Measurements from ENCODE around the gene D2HGDH.
"Not testable (repeated sequence)": the region's sequence is repeated elsewhere in the genome, so short reads cannot be mapped to it uniquely, and the experiment has no call there.

D2HGDH gene

GRCh38 chr2:241811201-241811951, 76.9 kb downstream of the D2HGDH start:
- DNase-seq, result no peak

GRCh38 chr2:241811952-241812729, 77.7 kb downstream of the D2HGDH start:
- DNase-seq, result no peak

GRCh38 chr2:241812730-241813643, 78.6 kb downstream of the D2HGDH start:
- DNase-seq, result no peak

DNA sequence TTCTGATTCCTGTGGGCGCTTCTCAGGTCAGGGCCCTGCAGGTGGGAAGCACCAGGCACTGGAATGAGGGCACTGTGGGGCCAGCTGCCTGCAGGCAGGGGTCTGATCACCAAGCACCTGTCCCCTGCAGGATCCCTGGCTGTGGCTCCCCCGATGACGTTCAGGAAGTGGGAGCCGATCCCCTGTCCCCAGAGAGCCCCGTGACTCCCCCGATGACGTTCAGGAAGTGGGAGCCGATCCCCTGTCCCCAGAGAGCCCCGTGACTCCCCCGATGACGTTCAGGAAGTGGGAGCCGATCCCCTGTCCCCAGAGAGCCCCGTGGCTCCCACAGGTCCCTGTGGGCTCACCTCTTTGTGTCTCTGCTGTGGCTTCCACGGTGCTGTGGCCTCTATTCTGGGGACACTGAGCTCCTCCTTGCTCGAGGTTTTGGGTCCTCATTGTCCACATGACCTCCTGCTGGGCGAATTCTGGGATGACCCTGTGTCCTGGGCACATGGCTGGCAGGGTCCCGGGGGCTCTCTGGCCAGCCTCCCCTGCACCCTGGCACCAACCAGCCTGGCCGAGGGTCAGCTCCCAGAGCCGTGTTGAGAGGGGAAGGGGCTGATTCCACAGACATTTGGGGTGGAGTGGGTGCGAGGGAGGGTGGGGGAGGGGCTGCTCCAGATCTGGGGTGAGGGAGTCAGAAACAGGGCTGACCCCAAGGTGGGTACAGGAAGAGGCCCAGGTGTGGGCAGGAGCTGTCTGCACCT, 79.4 kb downstream of the D2HGDH start:
- DNase-seq, result no peak

DNA sequence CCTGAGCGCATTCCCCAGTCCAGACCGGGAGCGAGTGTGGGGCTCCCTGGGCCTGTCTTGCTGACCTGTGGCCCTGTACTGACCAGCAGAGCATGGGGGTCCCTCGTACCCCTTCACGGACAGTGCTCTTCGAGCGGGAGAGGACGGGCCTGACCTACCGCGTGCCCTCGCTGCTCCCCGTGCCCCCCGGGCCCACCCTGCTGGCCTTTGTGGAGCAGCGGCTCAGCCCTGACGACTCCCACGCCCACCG, 79.9 kb downstream of the D2HGDH start:
- no peak for DNase-seq

DNA sequence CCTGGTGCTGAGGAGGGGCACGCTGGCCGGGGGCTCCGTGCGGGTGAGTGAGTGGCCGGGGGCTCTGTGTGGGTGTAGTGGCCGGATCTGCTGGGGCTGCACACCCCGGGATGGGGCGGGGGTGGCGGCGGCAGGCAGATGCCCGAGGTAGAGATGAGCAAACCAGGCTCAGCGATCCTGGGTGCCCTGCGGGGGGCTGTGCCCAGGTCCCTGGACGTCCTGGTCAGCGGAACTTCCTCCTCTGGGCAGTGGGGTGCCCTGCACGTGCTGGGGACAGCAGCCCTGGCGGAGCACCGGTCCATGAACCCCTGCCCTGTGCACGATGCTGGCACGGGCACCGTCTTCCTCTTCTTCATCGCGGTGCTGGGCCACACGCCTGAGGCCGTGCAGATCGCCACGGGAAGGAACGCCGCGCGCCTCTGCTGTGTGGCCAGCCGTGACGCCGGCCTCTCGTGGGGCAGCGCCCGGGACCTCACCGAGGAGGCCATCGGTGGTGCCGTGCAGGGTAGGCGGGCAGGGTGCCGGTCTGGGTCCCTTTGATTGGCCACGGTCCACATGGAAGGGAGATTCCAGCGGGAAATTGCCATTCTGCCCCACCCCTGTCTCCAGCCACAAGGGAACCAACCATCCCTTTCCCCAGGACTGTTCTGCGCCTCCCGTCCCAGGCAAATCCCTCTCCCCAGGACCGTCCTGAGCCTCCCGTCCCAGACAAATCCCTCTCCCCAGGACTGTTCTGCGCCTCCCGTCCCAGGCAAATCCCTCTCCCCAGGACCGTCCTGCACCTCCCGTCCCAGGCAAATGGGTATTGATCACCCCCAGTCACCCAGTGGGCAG, 80.4 kb downstream of the D2HGDH start:
- no peak for DNase-seq

DNA sequence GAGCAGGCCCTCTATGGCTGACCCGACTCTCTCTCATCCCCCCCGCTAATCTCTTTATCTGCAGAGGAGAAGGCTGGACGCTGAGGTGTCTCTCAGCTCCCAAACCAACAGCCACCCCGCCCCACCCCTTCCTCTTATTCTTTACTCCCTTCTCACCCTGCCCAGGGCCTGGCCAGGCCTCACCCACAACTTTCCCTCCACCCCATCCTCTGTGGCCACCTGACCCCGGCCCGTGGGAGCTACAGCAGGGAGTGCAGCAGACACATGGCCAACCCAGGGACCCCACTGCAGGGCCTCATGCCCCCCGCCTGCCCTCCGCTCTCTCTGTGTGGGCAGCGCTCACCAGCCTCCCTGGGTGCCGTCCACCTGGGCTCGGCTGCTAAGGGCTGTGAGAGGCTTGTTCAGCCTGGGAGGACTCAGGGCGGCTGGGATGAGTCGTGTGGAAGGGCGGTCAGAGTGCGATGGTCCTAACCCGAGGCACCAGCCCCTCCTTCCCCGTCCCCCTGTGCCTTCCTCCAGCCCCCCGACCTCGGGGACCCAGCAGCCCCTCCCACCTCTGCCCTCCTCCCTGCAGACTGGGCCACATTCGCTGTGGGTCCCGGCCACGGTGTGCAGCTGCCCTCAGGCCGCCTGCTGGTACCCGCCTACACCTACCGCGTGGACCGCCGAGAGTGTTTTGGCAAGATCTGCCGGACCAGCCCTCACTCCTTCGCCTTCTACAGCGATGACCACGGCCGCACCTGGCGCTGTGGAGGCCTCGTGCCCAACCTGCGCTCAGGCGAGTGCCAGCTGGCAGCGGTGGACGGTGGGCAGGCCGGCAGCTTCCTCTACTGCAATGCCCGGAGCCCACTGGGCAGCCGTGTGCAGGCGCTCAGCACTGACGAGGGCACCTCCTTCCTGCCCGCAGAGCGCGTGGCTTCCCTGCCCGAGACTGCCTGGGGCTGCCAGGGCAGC, 81.3 kb downstream of the D2HGDH start:
- DNase-seq, result no peak

DNA sequence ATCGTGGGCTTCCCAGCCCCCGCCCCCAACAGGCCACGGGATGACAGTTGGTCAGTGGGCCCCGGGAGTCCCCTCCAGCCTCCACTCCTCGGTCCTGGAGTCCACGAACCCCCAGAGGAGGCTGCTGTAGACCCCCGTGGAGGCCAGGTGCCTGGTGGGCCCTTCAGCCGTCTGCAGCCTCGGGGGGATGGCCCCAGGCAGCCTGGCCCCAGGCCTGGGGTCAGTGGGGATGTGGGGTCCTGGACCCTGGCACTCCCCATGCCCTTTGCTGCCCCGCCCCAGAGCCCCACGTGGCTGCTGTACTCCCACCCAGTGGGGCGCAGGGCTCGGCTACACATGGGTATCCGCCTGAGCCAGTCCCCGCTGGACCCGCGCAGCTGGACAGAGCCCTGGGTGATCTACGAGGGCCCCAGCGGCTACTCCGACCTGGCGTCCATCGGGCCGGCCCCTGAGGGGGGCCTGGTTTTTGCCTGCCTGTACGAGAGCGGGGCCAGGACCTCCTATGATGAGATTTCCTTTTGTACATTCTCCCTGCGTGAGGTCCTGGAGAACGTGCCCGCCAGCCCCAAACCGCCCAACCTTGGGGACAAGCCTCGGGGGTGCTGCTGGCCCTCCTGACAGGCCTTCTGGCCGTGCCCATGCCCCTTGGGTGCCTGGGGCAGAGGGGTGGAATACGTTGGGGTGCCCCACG, 82.1 kb downstream of the D2HGDH start:
- no peak for DNase-seq

DNA sequence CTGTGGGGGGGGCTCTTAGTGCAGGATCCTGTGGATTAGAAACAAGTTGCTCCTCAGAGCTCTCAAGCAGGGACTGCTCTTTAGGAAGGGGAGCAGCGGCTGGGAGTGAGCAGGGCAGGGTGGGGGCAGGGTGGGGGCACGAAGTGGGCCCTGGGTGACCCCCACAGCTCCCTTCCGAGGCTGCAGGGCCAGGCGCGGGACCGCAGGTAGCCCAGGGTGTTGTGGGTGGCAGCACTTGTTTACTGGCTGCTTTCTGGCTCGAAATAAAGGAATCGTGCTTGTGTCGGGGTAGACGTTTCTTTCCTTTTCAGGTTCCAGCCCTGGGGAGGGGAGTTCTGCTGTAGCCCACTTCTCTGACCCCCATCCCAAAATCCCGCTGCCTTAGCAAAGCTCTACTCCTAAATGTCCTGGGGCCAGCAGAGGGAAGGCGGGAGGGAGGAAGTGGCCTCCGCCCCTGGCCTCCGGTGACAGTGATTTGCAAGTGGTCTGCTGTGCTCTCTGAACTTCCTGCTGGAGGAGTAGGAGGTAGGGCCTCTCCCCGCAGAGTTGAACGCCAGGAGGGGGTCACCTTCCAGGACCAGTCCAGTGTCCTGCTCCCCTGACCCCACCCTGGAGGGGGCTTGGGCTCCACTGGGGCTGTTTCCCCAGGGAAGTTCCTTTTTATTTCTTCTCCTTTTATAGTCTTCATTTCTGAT, 82.8 kb downstream of the D2HGDH start:
- no peak for DNase-seq

DNA sequence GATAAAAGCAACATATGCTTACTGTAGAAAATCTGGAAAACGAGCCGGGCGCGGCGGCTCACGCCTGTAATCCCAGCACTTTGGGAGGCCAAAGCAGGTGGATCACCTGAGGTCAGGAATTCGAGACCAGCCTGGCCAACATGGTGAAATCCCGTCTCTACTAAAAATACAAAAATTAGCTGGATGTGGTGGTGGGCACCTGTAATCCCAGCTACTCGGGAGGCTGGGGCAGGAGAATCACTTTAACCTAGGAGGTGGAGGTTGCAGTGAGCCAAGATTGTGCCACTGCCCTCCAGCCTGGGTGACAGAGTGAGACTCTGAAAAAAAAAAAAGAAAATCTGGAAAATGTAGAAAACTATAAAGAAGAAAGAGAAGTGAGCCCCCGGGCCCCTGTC, 83.4 kb downstream of the D2HGDH start:
- DNase-seq, result not testable (repeated sequence)

All from activated CD4-positive, alpha-beta T cell treated with anti-CD3 and anti-CD28 coated beads for 48 hours (primary cell).